Right hindlimb (tissue), 1 donor: ENCODE measurements around the gene PCID2.

Experiments used
- DNase-seq: peaks from one replicate; pipeline ENCODE4 v3.0.0-alpha.2; 2018

PCID2 gene

DNA sequence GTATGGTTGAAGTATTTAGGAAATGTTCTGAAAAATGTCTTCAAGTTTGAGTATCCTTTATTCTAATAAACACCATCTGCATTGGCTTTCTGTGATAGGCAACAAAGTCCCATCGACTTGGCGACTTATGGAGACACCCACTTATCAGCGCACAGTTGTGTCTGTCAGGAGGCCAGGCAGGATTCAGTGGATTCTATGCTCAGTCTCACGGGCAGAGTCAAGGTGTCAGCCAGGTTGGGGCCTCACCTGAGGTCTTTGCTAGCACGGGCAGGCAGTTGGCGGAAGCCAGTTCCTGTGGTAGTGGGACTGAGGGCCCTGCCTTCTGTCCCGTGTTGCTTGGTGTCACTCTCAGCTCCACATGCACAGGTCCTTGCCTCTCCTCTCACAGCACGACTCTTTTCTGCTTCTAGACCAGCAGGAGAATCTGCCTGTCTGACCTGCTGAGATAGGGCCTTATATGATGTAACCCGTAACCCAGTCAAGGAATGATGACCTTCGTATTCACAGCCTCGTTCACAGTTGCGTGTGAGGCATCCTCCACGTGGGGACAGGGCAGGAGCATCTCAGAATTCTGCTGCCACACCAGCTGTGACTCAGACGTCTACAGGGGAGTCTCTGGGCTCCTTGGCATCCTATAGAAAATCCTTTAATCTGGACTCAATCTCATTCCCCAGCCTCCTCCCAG, 10.9 kb upstream of the PCID2 start:
- DNase-seq: no peak

DNA sequence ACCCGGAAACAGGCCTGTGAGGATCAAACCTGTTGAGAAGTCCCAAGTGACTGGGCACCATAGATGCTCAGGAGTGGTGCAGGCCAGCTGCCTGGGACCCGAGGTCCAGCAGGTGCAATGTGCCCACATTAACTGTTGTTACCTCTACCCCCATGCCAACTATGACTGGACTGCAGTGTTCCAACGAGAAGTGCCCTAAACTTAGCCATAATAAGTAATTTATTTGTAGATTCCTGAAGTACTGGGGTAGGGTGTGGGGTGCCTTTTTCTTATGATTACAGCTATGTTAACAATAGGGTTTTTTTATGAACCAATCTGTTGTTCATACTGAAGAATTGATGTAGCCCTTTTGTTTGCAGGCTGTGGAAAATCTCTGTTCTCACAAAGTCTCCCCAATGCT, 10.1 kb upstream of the PCID2 start:
- DNase-seq: no peak

- peak; percentile 44 for DNase-seq
Observed at GRCh38 chr13:113216254-113217048, 8.0 kb upstream of the PCID2 start.

DNA sequence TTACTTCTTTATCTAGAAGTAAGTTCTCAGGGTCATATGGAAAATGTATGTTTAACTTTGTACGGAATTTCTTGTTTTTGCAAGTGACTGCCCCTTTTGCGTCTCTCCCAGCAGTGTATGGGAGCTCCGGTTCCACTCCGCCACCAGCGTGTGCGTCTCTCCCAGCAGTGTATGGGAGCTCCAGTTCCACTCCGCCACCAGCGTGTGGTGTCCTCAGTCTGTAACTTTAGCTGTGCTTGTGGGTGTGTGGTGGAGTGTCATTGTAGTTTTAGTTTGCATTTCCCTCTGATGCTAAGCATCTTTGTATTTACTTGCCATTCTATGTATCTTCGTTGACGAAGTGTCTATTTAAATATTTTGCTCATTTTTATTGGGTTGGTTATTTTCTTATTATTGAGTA, 3.3 kb upstream of the PCID2 start:
- DNase-seq: no peak

GRCh38 chr13:113210833-113211232, 2.4 kb upstream of the PCID2 start:
- no peak for DNase-seq

DNA sequence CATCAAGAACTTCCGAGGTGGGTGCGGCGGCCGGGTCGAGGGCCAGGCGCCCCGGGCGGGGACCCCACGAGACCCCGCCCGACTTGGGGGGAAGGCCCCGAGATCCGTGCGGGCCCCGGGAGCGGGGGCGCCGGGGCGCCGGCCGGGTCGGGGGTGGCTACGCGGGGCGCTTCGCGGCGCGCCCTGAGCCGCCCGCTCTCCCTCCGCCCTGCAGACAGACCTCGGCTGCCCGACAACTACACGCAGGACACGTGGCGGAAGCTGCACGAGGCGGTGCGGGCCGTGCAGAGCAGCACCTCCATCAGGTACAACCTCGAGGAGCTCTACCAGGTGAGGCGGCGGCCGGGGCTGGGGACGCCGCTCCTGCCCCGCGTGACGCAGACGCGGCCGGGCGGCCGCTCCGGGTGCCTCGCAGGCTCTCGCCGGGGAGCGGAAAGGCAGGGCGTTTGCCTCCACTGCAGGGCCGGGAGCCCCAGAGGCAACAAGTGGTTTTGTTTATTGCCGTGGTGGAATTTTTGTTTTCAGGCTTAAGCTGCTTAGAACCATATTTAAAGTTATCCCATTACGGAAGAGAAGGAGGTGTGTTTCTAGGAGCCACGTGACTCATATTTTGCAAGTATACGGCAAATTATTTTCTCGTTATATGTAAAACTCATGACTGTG, 1.4 kb upstream of the PCID2 start:
- peak; percentile 61 for DNase-seq

- DNase-seq: peak; percentile 87
Observed at GRCh38 chr13:113209336-113209758, 878 bp upstream of the PCID2 start, which contains the start of gene CUL4A. CUL4A (plus strand) TSS chr13:113209613; CDS start chr13:113209628, 15 bp downstream.

GRCh38 chr13:113207890-113208420, 514 bp downstream of the PCID2 start:
- DNase-seq: peak; percentile 59

DNA sequence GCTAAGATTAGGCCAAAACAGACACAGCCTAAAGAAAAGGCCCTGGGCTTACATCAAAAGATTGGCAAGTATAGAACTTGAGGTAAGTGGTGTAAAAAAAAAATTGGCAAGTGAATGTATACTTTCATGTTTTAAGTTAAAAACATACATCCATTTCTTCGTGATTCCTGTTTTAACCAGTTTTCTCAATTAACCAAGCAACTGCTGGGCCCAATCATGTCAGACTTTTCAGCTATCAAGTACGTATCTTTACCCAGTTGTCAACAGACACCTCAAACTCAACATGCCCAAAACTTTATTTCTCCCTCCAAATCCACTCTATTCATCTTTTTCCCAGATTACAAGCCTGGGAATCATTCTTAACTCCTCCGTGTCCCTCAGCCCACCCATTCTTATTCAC, 1.0 kb downstream of the PCID2 start:
- DNase-seq: no peak

DNA sequence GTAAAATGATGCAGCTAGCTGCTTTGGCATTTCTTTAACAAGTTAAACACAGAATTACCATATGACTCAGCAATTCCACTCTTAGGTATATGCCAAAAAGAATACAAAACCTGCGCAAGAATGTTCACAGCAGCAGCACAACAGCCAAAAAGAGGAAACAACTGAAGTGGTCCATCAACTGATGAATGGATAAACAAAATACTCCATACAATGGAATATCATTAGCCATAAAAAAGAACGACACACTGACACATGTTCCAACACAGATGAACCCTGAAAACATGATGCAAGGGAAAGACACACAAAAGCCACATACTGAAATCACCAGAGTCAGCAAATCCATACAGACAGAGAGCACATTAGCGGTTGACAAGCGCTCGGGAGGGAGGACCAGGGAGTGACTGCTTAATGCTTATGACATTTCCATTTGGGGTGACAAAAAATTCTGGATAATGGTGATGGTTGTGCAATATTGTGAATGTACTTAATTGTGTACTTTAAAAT, 3.0 kb downstream of the PCID2 start:
- DNase-seq: no peak

- no peak for DNase-seq
Observed at GRCh38 chr13:113204378-113204734, 4.1 kb downstream of the PCID2 start.

GRCh38 chr13:113203507-113204377, 4.7 kb downstream of the PCID2 start:
- no peak for DNase-seq

DNA sequence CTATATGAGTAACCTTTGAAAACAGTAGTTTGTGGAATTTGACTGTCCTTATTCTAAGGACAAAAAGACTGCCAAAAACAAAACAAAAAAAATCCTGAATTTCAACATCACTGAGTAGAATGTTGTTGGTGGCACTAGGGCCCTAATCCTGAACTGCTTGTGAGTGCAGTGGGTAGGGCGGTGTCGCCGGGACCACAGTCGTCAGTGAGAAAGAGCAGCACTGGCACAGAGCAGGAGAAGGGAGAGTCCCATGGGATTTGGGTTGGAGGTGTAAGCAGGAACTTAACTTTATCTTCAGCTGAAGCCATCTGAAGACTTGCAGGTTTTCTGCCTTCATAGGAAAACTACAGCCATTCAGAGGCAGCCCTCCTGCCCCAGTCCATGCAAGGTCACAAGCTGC, 5.6 kb downstream of the PCID2 start:
- no peak for DNase-seq

- no peak for DNase-seq
Observed at GRCh38 chr13:113201815-113202214, 6.7 kb downstream of the PCID2 start.

DNA sequence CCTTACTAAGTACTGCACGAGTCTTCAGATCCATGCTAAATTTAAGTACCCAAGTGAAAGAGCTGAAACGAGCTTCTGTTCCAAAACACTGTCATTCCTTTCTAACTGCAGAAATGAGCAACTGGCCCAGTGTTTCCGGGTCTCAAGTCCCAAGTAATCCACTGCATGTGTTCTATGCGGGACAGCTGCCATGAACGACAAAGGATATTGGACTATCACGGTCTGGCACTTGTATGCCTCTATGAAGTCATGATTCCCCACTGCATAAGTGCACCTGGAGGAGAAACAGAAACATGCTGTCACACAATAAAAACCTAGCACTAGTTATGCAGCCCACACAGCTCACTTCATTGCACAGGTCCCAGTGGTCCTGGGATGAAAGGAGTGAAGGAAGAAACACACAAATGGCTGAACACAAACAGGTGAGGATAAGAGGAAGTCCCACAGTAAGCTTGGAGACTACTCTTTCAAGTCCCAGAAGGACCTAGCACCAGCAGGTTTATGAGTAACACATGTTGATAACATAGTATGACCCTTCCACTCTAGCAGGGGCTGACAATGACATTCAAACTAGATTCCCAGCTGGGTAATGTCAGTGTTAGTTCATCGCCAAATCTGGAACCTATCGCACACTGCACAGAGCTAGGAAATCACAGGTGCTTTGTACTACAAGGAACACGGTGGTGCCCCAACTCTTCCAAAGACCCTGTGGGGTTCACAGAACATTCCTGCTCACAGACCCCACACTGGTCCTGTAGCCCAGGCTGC, 11.3 kb downstream of the PCID2 start:
- DNase-seq: no peak

DNA sequence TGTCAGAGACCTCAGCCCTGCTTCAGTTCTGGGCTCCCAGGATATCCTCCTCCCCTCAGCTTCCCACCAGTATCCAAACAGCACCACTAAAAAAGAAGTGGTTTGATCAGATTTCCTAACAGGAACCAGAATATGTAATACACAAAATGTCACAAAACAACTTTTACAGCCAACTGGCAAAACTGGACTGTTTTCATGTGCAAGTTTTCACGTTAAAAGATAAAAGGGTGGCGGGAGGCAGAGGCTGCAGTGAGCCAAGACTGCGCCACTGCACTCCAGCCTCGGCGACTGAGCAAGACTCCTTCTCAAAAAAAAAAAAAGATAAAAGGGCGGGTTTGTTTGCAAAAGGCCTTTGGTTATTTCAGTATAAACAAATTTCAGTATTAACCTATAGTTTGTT, 13.1 kb downstream of the PCID2 start:
- DNase-seq: no peak

GRCh38 chr13:113192902-113193301, 15.6 kb downstream of the PCID2 start:
- DNase-seq: no peak

DNA sequence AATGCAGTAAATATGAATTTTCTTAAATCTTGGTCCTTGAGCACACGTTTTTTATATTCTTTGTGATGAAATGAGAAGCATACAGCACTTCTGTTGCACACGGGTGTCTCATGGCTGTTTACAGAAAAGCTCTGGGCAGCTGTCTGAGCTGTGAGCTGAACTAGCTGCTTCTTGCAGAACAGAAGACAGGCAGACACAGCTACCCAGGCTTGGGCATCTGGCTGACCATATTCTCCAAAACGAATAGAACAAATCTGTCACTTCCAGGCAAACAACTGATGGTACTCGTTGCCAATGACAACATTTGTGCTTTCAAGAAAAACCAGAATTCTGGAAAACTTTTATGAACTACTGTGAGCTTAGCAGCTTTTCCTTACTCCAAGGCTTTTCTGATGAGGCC, 16.2 kb downstream of the PCID2 start:
- DNase-seq: no peak

- DNase-seq: no peak
Observed at GRCh38 chr13:113190181-113190580, 18.3 kb downstream of the PCID2 start.

GRCh38 chr13:113187883-113188665, 20.4 kb downstream of the PCID2 start:
- DNase-seq: no peak

DNA sequence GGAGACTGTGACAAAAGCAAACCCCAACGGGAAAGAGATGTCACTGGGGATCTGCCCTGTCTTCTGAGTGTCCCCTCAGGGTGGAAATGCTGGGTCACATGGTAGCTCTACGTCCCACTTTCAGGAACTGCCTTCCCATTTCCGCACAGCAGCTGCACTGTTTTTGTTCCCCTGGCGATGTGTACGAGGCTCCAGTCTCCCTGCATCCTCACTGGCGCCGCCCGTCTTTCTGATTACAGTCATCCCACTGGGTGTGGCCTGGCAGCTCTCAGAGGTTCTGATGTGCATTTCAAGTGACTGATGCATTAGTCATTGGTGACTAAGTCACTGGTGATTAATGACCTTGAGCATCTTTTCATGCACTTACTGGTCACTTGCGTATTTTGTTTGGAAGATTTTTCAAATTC, 21.2 kb downstream of the PCID2 start:
- DNase-seq: no peak
